ACC112 (cell line): ENCODE results near the gene AQP1.

Experiments used
- H2AFZ ChIP-seq: fragments of 200-600 bp; sonication (generic); one replicate; pipeline ENCODE4 v1.6.0; 2017; ENCODE audit warnings: antibody characterized with exemption, low read length; ENCODE audit not compliant: unreplicated experiment
- H3K27ac ChIP-seq: fragments of 200-600 bp; sonication (generic); 2 replicates; pipeline ENCODE4 v1.5.1; 2014; ENCODE audit warnings: low read depth, mild to moderate bottlenecking, antibody characterized with exemption, low read length, moderate library complexity
- H3K27me3 ChIP-seq: fragments of 200-600 bp; sonication (generic); 2 replicates; pipeline ENCODE4 v1.6.1; 2014; ENCODE audit warnings: mild to moderate bottlenecking, antibody characterized with exemption, low read length, moderate library complexity, mixed read lengths; ENCODE audit not compliant: insufficient read depth
- H3K36me3 ChIP-seq: fragments of 200-600 bp; sonication (generic); 2 replicates; pipeline ENCODE4 v1.6.1; 2016; ENCODE audit warnings: mild to moderate bottlenecking, antibody characterized with exemption, low read length, moderate library complexity, mixed read lengths; ENCODE audit not compliant: insufficient read depth
- H3K4me1 ChIP-seq: fragments of 200-600 bp; sonication (generic); one replicate; pipeline ENCODE4 v1.6.1; 2016; ENCODE audit warnings: low read length, mixed read lengths; ENCODE audit not compliant: insufficient read depth, unreplicated experiment, control insufficient read depth
- H3K4me3 ChIP-seq: fragments of 200-600 bp; sonication (generic); 2 replicates; pipeline ENCODE4 v1.5.1; 2014; ENCODE audit warnings: mild to moderate bottlenecking, low read depth, low read length
- H3K79me2 ChIP-seq: fragments of 200-600 bp; sonication (generic); one replicate; pipeline ENCODE4 v1.6.0; 2016; ENCODE audit warnings: low read length; ENCODE audit not compliant: control insufficient read depth, unreplicated experiment, insufficient read depth

The AQP1 gene

DNA sequence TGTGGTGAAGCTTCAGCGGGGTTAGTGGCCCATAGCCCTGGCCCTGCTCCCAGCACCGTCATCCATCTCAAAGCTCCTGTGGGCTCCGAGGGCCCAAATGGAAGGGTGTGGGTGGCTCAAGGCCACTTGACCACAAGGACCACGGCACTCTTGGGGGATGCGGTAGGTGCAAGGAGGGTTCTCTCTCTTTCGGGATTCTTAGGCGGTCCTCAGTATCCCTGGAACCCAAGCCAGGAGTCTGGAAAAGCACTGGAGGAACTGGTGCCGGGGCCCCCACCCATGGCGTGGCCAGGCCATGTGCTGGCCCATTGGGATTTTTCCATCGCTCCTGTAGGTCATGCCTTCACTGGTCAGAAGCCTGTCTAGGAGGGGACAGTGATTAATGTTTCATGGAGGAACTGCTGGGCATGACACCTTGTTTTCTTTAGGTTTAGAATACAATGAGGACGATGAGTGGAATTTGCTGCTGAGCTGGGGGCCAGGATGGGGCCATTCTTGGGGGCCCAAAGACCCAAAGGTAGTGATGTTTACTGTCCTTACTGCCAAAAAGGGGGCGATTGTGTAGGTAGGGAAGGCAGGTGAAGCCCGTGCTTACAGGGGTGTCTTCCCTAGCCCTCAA, 16.7 kb downstream of the AQP1 start:
- Histone ChIP-seq H2AFZ (no peak overlapping the region), H3K4me3 (no peak overlapping the region), H3K27me3 (peaks cover 6% of the 10 kb centered on the region; the same call in 1 of the 2 replicates), H3K79me2 (no peaks in the 10 kb centered on the region), H3K4me1 (no peaks in the 10 kb centered on the region), H3K27ac (no peak overlapping the region), H3K36me3 (no peaks in the 10 kb centered on the region)

DNA sequence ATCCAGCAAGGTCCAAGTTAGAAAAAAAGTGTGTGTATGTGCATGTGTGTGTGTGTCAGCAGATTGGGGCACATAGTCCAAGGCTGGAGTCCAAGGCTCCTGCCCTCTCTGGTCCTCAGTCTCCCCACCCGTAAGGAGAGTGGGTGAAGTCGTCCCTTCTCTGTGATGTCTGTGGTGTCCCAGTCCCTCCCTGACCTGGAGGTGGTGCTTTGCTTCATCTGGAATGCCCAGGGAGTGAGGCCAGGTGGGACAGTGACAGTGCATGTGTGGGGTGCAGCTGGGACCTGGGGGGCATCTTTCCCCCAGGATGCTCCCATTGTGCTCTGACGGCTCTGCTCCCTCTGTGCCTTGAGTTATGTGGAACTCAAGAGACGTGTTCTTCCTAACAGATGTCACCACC, 18.0 kb downstream of the AQP1 start:
- Histone ChIP-seq H3K4me1 (no peaks in the 10 kb centered on the region), H2AFZ (no peak overlapping the region), H3K27me3 (peaks cover 6% of the 10 kb centered on the region; the same call in 1 of the 2 replicates), H3K36me3 (no peaks in the 10 kb centered on the region), H3K4me3 (no peak overlapping the region), H3K79me2 (no peaks in the 10 kb centered on the region), H3K27ac (no peak overlapping the region)

DNA sequence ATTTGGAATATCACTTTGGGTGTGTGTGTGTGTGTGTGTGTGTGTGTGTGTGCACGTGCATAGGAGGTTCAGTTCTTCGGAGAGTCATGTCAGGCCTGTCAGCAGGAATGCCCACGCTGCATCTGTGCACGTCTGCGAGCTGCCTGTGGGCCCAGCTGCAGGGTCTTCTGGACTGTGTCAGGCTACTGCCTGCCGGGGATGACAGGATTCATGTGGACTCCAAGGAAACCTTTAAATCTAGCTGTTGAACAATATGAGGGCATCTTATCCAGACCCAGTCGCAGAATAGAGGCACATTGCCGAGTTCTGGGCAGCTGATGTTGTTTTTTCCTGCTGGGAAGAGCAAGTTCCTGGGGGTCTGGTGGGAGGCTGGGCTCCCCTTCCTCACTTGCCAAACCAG, 19.0 kb downstream of the AQP1 start:
- no peaks in the 10 kb centered on the region for H3K36me3 ChIP-seq
- no peaks in the 10 kb centered on the region for H3K4me1 ChIP-seq
- no peak overlapping the region for H3K4me3 ChIP-seq
- H2AFZ ChIP-seq = no peak overlapping the region
- no peaks in the 10 kb centered on the region for H3K79me2 ChIP-seq
- H3K27ac ChIP-seq = no peak overlapping the region
- peaks cover 6% of the 10 kb centered on the region; the same call in 1 of the 2 replicates for H3K27me3 ChIP-seq

DNA sequence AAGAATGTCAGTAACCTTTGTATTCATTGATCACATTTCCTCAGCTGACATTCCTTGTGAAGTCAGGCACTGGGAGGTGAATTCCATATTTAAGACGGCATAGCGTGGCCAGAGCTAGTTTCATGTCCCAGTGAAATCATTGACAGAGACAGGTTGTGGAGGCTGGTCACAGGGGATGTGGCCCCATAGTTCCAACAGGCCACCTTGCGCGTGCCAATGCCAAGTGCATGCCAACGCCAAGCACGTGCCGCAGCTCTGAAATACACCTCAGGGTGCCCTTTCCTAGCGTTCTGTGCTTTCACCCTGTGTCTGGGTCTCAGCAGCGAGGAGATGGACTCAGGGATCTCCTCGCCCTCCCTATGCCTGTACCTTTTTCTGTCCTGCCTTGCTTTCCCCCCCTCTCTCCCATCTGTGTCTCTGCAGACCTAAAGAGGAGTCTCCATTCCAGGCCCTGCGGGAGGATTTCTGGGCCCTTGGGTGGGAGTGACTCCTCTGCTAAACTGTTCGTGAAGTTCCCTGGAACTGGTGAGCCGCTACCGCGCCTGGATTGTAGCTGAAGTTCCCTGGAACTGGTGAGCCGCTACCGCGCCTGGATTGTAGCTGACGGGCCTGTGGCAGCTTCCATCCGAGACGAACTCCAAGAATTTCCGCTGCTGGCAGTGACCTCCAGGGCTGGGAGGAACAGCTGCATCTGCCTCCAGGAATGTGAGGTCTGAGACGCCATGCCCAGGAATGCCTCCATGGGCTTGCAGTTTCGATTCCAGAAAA, 19.7 kb downstream of the AQP1 start:
- Histone ChIP-seq H3K79me2 (no peaks in the 10 kb centered on the region), H3K4me3 (no peak overlapping the region), H2AFZ (no peak overlapping the region), H3K27me3 (peaks cover 6% of the 10 kb centered on the region; the same call in 1 of the 2 replicates), H3K4me1 (no peaks in the 10 kb centered on the region), H3K27ac (no peak overlapping the region), H3K36me3 (no peaks in the 10 kb centered on the region)

DNA sequence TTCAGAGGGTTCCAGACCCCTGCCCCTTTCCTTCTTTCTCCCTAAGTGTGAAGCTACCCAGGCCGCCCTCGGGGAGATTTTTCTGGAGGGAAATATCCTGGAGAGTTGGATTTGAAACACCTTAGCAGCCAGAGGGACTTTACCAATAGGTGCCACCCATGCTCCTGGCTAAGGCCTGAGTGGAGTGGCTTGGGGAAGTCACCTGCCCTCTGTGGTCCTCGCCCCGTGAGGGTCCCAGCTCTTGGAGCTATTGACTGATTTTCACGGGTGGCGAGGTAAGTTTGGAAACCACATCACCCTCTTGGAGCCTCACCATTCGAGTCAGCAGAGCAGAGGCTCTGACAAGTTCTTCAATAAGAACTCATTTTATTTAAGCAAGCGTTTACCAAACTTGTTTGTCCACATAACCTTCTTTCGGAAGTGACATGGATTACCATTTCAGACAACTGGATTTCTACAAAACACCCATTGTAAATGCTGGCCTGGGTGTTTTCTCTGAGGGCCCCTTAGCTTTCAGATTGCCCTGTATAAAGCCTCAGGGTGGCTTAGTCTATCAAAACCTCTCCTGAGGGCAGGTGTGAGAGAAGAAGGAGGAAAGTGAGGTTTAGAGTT, 20.4 kb downstream of the AQP1 start:
- Histone ChIP-seq H3K27me3 (peaks cover 6% of the 10 kb centered on the region; the same call in 1 of the 2 replicates), H3K4me1 (no peaks in the 10 kb centered on the region), H3K4me3 (no peak overlapping the region), H3K27ac (no peak overlapping the region), H3K36me3 (no peaks in the 10 kb centered on the region), H3K79me2 (no peaks in the 10 kb centered on the region), H2AFZ (no peak overlapping the region)

DNA sequence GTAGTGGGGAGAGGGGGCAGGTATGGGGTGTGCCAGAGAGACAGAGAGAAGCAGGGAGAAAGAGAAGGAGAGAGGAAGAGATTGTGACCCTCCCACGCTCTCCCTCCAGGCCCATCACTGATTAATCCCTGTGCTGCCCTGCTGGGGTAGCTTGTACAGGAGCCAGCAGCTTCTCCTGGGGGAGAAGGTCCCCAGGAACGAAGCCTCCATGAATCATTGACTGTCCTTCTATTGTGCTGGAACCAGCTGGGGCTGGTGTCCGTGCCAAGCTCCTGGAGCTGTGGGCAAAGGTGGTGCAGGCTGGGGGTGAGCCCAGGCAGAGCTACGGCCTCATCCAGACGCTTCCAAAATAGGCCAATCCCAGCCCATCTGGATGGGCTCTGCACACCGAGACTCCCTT, 20.9 kb downstream of the AQP1 start:
- no peaks in the 10 kb centered on the region for H3K36me3 ChIP-seq
- no peaks in the 10 kb centered on the region for H3K4me1 ChIP-seq
- no peak overlapping the region for H3K4me3 ChIP-seq
- H2AFZ ChIP-seq = no peak overlapping the region
- H3K27ac ChIP-seq = no peak overlapping the region
- peaks cover 6% of the 10 kb centered on the region; the same call in 1 of the 2 replicates for H3K27me3 ChIP-seq
- H3K79me2 ChIP-seq = no peaks in the 10 kb centered on the region

DNA sequence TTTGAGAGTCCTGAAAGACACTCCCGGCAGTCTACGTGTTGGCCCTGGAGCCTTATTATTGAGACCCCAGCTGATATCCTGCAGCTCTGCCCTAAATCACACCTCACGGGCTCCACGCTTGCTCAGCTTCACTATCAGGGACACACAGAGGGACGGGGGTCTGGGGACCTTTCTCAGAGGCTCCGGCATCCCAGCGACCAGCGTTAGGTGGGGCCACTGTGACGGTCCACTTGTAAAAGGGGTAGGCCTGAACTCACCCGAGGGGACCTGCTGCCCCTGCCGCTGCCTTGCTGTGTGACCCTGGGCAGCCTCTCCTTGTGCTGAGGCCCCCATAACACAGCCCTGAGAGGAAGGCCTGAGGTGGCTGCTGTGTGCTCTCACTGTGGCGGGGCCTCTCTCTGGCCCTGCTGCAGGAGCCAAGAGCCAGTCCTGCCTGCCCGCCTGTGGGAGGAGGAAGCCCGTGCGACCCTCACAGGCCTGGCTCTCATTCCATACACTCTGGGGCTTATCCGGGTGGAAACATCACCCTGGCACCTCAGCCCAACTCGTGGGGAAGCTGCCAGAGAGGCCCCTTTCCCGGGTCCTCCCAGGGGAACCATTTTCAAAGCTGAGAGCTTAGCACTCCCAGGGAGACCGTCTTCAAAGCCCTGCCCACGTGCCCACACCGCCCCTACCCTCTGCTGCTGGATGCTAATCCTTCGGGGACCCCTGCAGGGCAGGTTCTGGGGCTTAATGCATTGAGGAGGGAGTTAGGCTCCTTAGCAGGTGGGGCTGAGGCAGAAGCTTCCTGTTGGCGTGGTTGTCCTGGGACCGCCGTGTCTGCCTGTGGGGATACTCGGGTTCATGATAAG, 21.7 kb downstream of the AQP1 start:
- no peaks in the 10 kb centered on the region for H3K36me3 ChIP-seq
- H3K4me3 ChIP-seq = no peak overlapping the region
- H3K4me1 ChIP-seq = no peaks in the 10 kb centered on the region
- H3K27me3 ChIP-seq = peaks cover 6% of the 10 kb centered on the region
- no peak overlapping the region for H2AFZ ChIP-seq
- H3K27ac ChIP-seq = no peak overlapping the region
- H3K79me2 ChIP-seq = no peaks in the 10 kb centered on the region

DNA sequence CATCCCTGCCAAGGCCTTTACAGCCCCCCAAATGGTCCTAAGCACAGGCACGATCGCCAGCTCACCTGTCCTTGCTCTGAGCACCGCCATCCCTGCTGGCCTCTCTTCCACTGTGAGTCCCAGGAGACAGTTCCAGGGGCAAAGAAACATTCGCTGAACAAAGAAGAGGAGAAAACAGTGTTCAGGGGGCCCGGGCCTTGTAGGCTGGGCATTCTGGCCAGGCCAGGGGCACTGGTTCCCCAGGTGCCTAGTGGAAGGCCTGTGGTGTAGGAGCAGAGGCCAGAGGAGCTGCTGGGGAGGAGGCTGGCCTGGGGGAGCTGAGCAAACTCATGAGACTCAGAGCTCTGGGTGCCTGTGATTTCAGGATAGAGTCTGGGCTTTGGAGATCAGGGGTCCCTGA, 22.6 kb downstream of the AQP1 start:
- no peaks in the 10 kb centered on the region for H3K36me3 ChIP-seq
- no peak overlapping the region for H2AFZ ChIP-seq
- H3K4me3 ChIP-seq = no peak overlapping the region
- H3K79me2 ChIP-seq = no peaks in the 10 kb centered on the region
- peaks cover 8% of the 10 kb centered on the region for H3K27me3 ChIP-seq
- no peak overlapping the region for H3K27ac ChIP-seq
- H3K4me1 ChIP-seq = no peaks in the 10 kb centered on the region

DNA sequence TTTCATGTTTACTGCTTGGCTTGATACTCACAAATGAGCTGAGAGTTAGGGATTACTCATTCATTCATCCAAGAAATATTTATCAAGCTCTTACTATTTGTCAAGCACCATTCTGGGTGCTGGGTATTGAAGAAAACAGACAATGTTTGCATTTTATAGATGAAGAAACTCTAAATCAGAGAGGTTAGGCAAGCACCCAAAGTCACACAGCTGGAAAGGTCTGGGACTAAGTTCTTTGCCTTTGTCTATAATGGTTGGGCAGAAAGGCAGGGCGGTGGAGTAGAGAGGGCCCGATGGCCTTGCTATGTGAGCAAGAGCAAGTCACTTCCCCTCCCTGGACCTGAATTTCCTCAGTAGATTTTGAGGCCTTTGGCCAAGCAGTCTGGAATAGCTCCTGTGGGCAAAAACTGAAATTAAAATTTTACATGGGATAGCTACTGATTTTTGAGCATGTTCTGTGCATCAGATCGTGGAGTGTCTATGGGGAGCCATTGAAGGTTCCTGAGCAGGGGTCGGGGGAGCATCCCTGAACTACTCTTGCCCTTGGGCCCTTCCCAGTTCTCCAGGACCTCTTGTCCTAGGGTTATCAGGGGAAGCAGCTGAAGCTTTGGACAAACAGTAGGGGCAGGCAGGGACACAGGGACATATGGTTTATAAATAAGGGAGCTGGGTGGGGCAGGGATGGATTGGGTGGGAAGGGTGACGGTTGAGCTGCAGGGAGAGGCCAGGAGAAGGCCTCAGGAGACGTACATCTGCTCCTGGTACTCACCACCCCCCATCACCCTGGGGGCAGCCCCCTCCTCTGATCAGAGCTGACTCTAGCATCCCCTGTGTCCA, 23.3 kb downstream of the AQP1 start:
- no peak overlapping the region for H3K27ac ChIP-seq
- H3K27me3 ChIP-seq = peaks cover 10% of the 10 kb centered on the region
- no peaks in the 10 kb centered on the region for H3K36me3 ChIP-seq
- H3K4me1 ChIP-seq = no peaks in the 10 kb centered on the region
- no peaks in the 10 kb centered on the region for H3K79me2 ChIP-seq
- no peak overlapping the region for H2AFZ ChIP-seq
- H3K4me3 ChIP-seq = no peak overlapping the region

DNA sequence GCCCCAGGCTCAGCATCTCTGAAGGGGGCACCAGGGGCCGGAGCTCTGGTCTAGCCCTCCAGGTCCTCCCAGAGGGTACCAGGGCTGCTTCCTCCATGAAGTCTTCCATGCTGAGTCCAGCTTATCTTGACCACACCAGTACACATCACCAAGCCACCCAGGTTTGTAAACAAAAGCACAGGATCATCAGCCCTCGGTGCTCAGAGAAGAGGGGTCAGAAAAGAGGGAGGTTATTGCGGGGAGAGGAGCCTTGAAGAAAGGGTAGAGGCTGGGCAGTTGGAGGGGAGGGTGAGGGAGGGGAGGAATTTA, 23.9 kb downstream of the AQP1 start:
- Histone ChIP-seq H3K4me1 (no peaks in the 10 kb centered on the region), H3K27ac (no peak overlapping the region), H3K4me3 (no peak overlapping the region), H2AFZ (no peak overlapping the region), H3K79me2 (no peaks in the 10 kb centered on the region), H3K27me3 (peaks cover 15% of the 10 kb centered on the region), H3K36me3 (no peaks in the 10 kb centered on the region)
